Embryonic facial prominence (tissue), 1 donor: ENCODE measurements around the gene CPXM2.

Experiments used
- DNase-seq: peaks from one replicate; pipeline ENCODE4 v3.0.0-alpha.2; 2016; ENCODE audit errors: extremely low spot score

The CPXM2 gene

GRCh38 chr10:123904834-123905409 lies 13.3 kb upstream of the CPXM2 start:
- no peak for DNase-seq

- DNase-seq = no peak
Measured at GRCh38 chr10:123903621-123904020, 12.0 kb upstream of the CPXM2 start.

- no peak for DNase-seq
Measured at GRCh38 chr10:123901621-123902020, 10.0 kb upstream of the CPXM2 start.

GRCh38 chr10:123897146-123897545 lies 5.5 kb upstream of the CPXM2 start:
- DNase-seq = no peak

- no peak for DNase-seq
Measured at GRCh38 chr10:123896246-123896927, 4.8 kb upstream of the CPXM2 start.

GRCh38 chr10:123893651-123894050 lies 2.0 kb upstream of the CPXM2 start:
- no peak for DNase-seq

- no peak for DNase-seq
Measured at GRCh38 chr10:123890756-123891143, 857 bp downstream of the CPXM2 start.

GRCh38 chr10:123890226-123890625 lies 1.4 kb downstream of the CPXM2 start:
- DNase-seq = no peak

- DNase-seq = no peak
Measured at GRCh38 chr10:123889821-123890220, 1.8 kb downstream of the CPXM2 start.

- DNase-seq = no peak
Measured at GRCh38 chr10:123888751-123889150, 2.9 kb downstream of the CPXM2 start.

- DNase-seq = no peak
Measured at GRCh38 chr10:123888256-123888655, 3.4 kb downstream of the CPXM2 start.

- DNase-seq = no peak
Measured at GRCh38 chr10:123886292-123886691, 5.3 kb downstream of the CPXM2 start.

GRCh38 chr10:123885406-123886170 lies 6.0 kb downstream of the CPXM2 start:
- DNase-seq = no peak

GRCh38 chr10:123884907-123885381 lies 6.7 kb downstream of the CPXM2 start:
- DNase-seq = no peak

GRCh38 chr10:123884351-123884906 lies 7.2 kb downstream of the CPXM2 start:
- no peak for DNase-seq

- DNase-seq = no peak
Measured at GRCh38 chr10:123883673-123884320, 7.8 kb downstream of the CPXM2 start.

- DNase-seq = no peak
Measured at GRCh38 chr10:123882681-123883445, 8.7 kb downstream of the CPXM2 start.

GRCh38 chr10:123882177-123882576 lies 9.4 kb downstream of the CPXM2 start:
- no peak for DNase-seq

- DNase-seq = no peak
Measured at GRCh38 chr10:123879606-123880257, 11.9 kb downstream of the CPXM2 start.

- DNase-seq = no peak
Measured at GRCh38 chr10:123878666-123879303, 12.8 kb downstream of the CPXM2 start.
